BLaER1 (cell line): ENCODE measurements around the gene FAM241A.

Source experiments
- H3K27ac ChIP-seq: shearing (Covaris generic); formaldehyde crosslinking; 2 replicates; pipeline ENCODE4 v1.8.1; 2022
- H3K27me3 ChIP-seq: shearing (Covaris generic); formaldehyde crosslinking; 2 replicates; pipeline ENCODE4 v1.8.1; 2022
- H3K36me3 ChIP-seq: shearing (Covaris generic); formaldehyde crosslinking; 2 replicates; pipeline ENCODE4 v1.8.1; 2022
- H3K4me1 ChIP-seq: shearing (Covaris generic); formaldehyde crosslinking; 2 replicates; pipeline ENCODE4 v1.8.1; 2022
- H3K4me2 ChIP-seq: shearing (Covaris generic); formaldehyde crosslinking; 2 replicates; pipeline ENCODE4 v1.8.1; 2022
- H3K4me3 ChIP-seq: shearing (Covaris generic); formaldehyde crosslinking; 2 replicates; pipeline ENCODE4 v1.8.1; 2022
- H3K9ac ChIP-seq: shearing (Covaris generic); formaldehyde crosslinking; 2 replicates; pipeline ENCODE4 v1.8.1; 2022
- H3K9me3 ChIP-seq: shearing (Covaris generic); formaldehyde crosslinking; 2 replicates; pipeline ENCODE4 v1.8.1; 2022
- H4K20me1 ChIP-seq: shearing (Covaris generic); formaldehyde crosslinking; 2 replicates; pipeline ENCODE4 v1.8.1; 2022
- Cebpa-rat ChIP-seq: shearing (Covaris generic); IDR thresholded peaks from 2 replicates; pipeline ENCODE4 v1.8.1; 2022

The FAM241A gene

GRCh38 chr4:112230879-112231778, 85.9 kb downstream of the FAM241A start:
- Histone ChIP-seq H3K27ac (peak overlapping the region; percentile 94), H3K9me3 (no peaks in the 10 kb centered on the region), H3K27me3 (no peaks in the 10 kb centered on the region), H3K36me3 (no peaks in the 10 kb centered on the region), H3K4me2 (peak overlapping the region; percentile 84), H3K4me3 (peak overlapping the region; percentile 97), H3K9ac (peak overlapping the region; percentile 92), H4K20me1 (peaks cover 39% of the 10 kb centered on the region), H3K4me1 (peaks cover 43% of the 10 kb centered on the region)
- TF ChIP-seq Cebpa-rat, result no peak

- Histone ChIP-seq H3K9me3 (no peaks in the 10 kb centered on the region), H4K20me1 (peaks cover 46% of the 10 kb centered on the region), H3K4me2 (peak within 1 kb of the TSS; percentile 84), H3K4me1 (peaks cover 43% of the 10 kb centered on the region), H3K27me3 (no peaks in the 10 kb centered on the region), H3K27ac (peak within 1 kb of the TSS; percentile 94), H3K9ac (peak within 1 kb of the TSS; percentile 92), H3K36me3 (no peaks in the 10 kb centered on the region), H3K4me3 (peak within 1 kb of the TSS; percentile 97)
- TF ChIP-seq Cebpa-rat, result no peak
These were observed 86.8 kb downstream of the FAM241A start, which contains the start of gene AP1AR for GRCh38 chr4:112231779-112232713. Gene AP1AR, plus strand, starts transcription at chr4:112231787. Its CDS starts 305 bp downstream, at chr4:112232092.

- no peak for TF ChIP-seq Cebpa-rat
- Histone ChIP-seq H3K27ac (no peak overlapping the region), H3K4me1 (peaks cover 39% of the 10 kb centered on the region), H3K36me3 (no peaks in the 10 kb centered on the region), H4K20me1 (peaks cover 63% of the 10 kb centered on the region), H3K4me3 (no peak overlapping the region), H3K9ac (no peak overlapping the region), H3K4me2 (peak overlapping the region; percentile 84), H3K27me3 (no peaks in the 10 kb centered on the region), H3K9me3 (no peaks in the 10 kb centered on the region)
These were observed 89.8 kb downstream of the FAM241A start for GRCh38 chr4:112234952-112235609.

GRCh38 chr4:112236040-112236439, 90.8 kb downstream of the FAM241A start:
- Histone ChIP-seq H3K4me2 (no peak overlapping the region), H3K4me3 (no peak overlapping the region)

GRCh38 chr4:112238833-112239232, 93.6 kb downstream of the FAM241A start:
- no peak for TF ChIP-seq Cebpa-rat
- Histone ChIP-seq H3K9ac (no peak overlapping the region), H3K4me3 (no peak overlapping the region), H3K27ac (no peak overlapping the region), H4K20me1 (peaks cover 71% of the 10 kb centered on the region), H3K36me3 (peaks cover 13% of the 10 kb centered on the region; the same call in 1 of the 2 replicates), H3K9me3 (no peaks in the 10 kb centered on the region), H3K4me2 (no peak overlapping the region), H3K27me3 (no peaks in the 10 kb centered on the region), H3K4me1 (peaks cover 16% of the 10 kb centered on the region)

More at GRCh38 chr4:112236040-112236439, 90.8 kb downstream of the FAM241A start:
- no peaks in the 10 kb centered on the region for H3K27me3 ChIP-seq
- H3K9me3 ChIP-seq, result no peaks in the 10 kb centered on the region
- peaks cover 8% of the 10 kb centered on the region; the same call in 1 of the 2 replicates for H3K36me3 ChIP-seq
- no peak overlapping the region for H3K27ac ChIP-seq
- peaks cover 71% of the 10 kb centered on the region for H4K20me1 ChIP-seq
- no peak for TF ChIP-seq Cebpa-rat
- peaks cover 31% of the 10 kb centered on the region for H3K4me1 ChIP-seq
- H3K9ac ChIP-seq, result no peak overlapping the region
